SK-N-SH (cell line): Measurements from ENCODE around the gene GAP43. TPM values are rescaled to one million over a fixed set of nuclear protein-coding genes. Genes with fewer than 3 reads are reported as not detected.

Experiments used
- CTCF ChIA-PET: fragments of 300-600, 350-600 bp; formaldehyde crosslinking; extraction: SDS; loops from one replicate; lab custom pipeline; 2021; lab: Yijun Ruan, JAX
- POLR2A ChIA-PET: fragments of 350-600 bp; sonication (Branson Sonifier 250); formaldehyde crosslinking; extraction: SDS; loops from one replicate; lab custom pipeline; 2020; ENCODE audit warnings: antibody characterized with exemption, inconsistent platforms; lab: Yijun Ruan, JAX
- DNase-seq: peaks from one replicate; pipeline ENCODE4 v3.0.0; 2012
- H2AFZ ChIP-seq: fragments of 200-600 bp; sonication (generic); 2 replicates; pipeline ENCODE4 v1.8.1; 2016; ENCODE audit warnings: antibody characterized with exemption, mild to moderate bottlenecking, low read depth
- H3F3A ChIP-seq: fragments of 200-600 bp; sonication (generic); replicated peaks from 2 replicates; pipeline ENCODE3; 2016; ENCODE audit warnings: antibody characterized with exemption, mild to moderate bottlenecking; ENCODE audit not compliant: insufficient read depth
- H3K27ac ChIP-seq, 2 experiments: fragments of 200-500 bp in 1 of 2; fragments of 200-600 bp in 1 of 2; sonication (Bioruptor generic) in 1 of 2; sonication (generic), shearing (Covaris generic) in 1 of 2; 2 replicates each; pipeline versions ENCODE4 v1.5.1 to v1.6.1; 2014 to 2016; ENCODE audit warnings: low read depth in 2 of 2, inconsistent platforms in 1 of 2, low read length in 1 of 2, mild to moderate bottlenecking in 1 of 2, mixed read lengths in 1 of 2
- H3K27me3 ChIP-seq: fragments of 200-600 bp; sonication (generic), shearing (Covaris generic); 2 replicates; pipeline ENCODE4 v1.6.1; 2016; ENCODE audit warnings: mixed run types; ENCODE audit not compliant: insufficient read depth
- H3K36me3 ChIP-seq, 2 experiments: fragments of 200-500 bp in 1 of 2; fragments of 200-600 bp in 1 of 2; sonication (Bioruptor generic) in 1 of 2; sonication (generic) in 1 of 2; replicated peaks in 1 of 2; 2 replicates each; pipeline versions ENCODE3 to v1.5.1; 2014 to 2016; ENCODE audit warnings: low read length in 1 of 2, mild to moderate bottlenecking in 1 of 2; ENCODE audit not compliant: insufficient read depth in 2 of 2, control insufficient read depth in 1 of 2
- H3K4me1 ChIP-seq, 2 experiments: fragments of 200-500 bp in 1 of 2; fragments of 200-600 bp in 1 of 2; sonication (Bioruptor generic) in 1 of 2; sonication (generic), shearing (Covaris generic) in 1 of 2; 2 replicates each; pipeline versions ENCODE4 v1.5.1 to v1.6.1; 2014 to 2016; ENCODE audit warnings: low read depth in 1 of 2, low read length in 1 of 2, mixed run types in 1 of 2; ENCODE audit not compliant: insufficient read depth in 2 of 2, control insufficient read depth in 1 of 2
- H3K4me2 ChIP-seq: fragments of 200-600 bp; sonication (generic), shearing (Covaris generic); 2 replicates; pipeline ENCODE4 v1.6.1; 2017; ENCODE audit warnings: mixed run types
- H3K4me3 ChIP-seq, 2 experiments: fragments of 200-500 bp in 1 of 2; fragments of 200-600 bp in 1 of 2; sonication (Bioruptor generic) in 1 of 2; sonication (generic), shearing (Covaris generic) in 1 of 2; 2 replicates each; pipeline versions ENCODE4 v1.5.1 to v1.8.1; 2014 to 2016; ENCODE audit warnings: low read depth in 2 of 2, inconsistent platforms in 1 of 2, low read length in 1 of 2, mild to moderate bottlenecking in 1 of 2, mixed read lengths in 1 of 2, moderate library complexity in 1 of 2
- H3K79me2 ChIP-seq: fragments of 200-600 bp; sonication (generic); 2 replicates; pipeline ENCODE4 v1.8.1; 2017; ENCODE audit warnings: mild to moderate bottlenecking; ENCODE audit not compliant: insufficient read depth
- H3K9ac ChIP-seq: fragments of 200-600 bp; sonication (generic); 2 replicates; pipeline ENCODE4 v1.6.1; 2017; ENCODE audit warnings: mixed run types
- H3K9me2 ChIP-seq: fragments of 200-600 bp; sonication (generic); 2 replicates; pipeline ENCODE4 v1.6.1; 2017; ENCODE audit warnings: mixed run types
- H3K9me3 ChIP-seq: fragments of 200-600 bp; sonication (generic); 2 replicates; pipeline ENCODE4 v1.6.1; 2017; ENCODE audit warnings: mixed run types, mild to moderate bottlenecking, moderate library complexity
- H4K20me1 ChIP-seq: fragments of 200-600 bp; sonication (generic); 2 replicates; pipeline ENCODE4 v1.6.1; 2017; ENCODE audit warnings: mild to moderate bottlenecking, mixed run types; ENCODE audit not compliant: insufficient read depth
- EP300 ChIP-seq, 2 experiments: IDR thresholded peaks; 2 replicates each; pipeline versions ENCODE4 v1.4.0 to v1.6.1; 2012; ENCODE audit warnings: borderline replicate concordance in 1 of 2, low read depth in 1 of 2, low read length in 1 of 2
- EZH2phosphoT487 ChIP-seq: fragments of 200-600 bp; sonication (generic); IDR thresholded peaks from 2 replicates; pipeline ENCODE4 v1.6.1; 2017; ENCODE audit warnings: low read depth, mixed run types, mild to moderate bottlenecking, antibody characterized with exemption, moderate library complexity, borderline replicate concordance
- FOSL2 ChIP-seq: IDR thresholded peaks from 2 replicates; pipeline ENCODE4 v1.4.0; 2012; ENCODE audit warnings: low read depth, mild to moderate bottlenecking, moderate library complexity, borderline replicate concordance
- FOXJ3 ChIP-seq: sonication (generic); formaldehyde crosslinking; IDR thresholded peaks from 2 replicates; pipeline ENCODE4 v1.5.1; 2020; ENCODE audit warnings: mild to moderate bottlenecking, missing genetic modification reagents
- FOXM1 ChIP-seq: IDR thresholded peaks from 2 replicates; pipeline ENCODE4 v1.4.0; 2012; ENCODE audit warnings: low read depth, mild to moderate bottlenecking
- GABPA ChIP-seq: IDR thresholded peaks from 2 replicates; pipeline ENCODE4 v1.4.0; 2012; ENCODE audit warnings: low read depth, mild to moderate bottlenecking
- GATA2 ChIP-seq: sonication (generic); formaldehyde crosslinking; IDR thresholded peaks from 2 replicates; pipeline ENCODE4 v1.5.0; 2020; ENCODE audit warnings: mild to moderate bottlenecking, missing genetic modification reagents
- JUND ChIP-seq: IDR thresholded peaks from 2 replicates; pipeline ENCODE4 v1.4.0; 2012
- MXI1 ChIP-seq: IDR thresholded peaks from 2 replicates; pipeline ENCODE4 v1.6.1; 2012; ENCODE audit warnings: mild to moderate bottlenecking, low read depth, low read length, improper control_type of control experiment
- NRF1 ChIP-seq: IDR thresholded peaks from 2 replicates; pipeline ENCODE4 v1.6.1; 2012; ENCODE audit warnings: low read depth, mild to moderate bottlenecking, low read length
- RAD21 ChIP-seq: IDR thresholded peaks from 2 replicates; pipeline ENCODE4 v1.6.1; 2012; ENCODE audit warnings: mild to moderate bottlenecking, low read length
- RCOR1 ChIP-seq: fragments of 150-350 bp; IDR thresholded peaks from 2 replicates; pipeline ENCODE4 v1.6.1; 2017; ENCODE audit warnings: antibody characterized with exemption, low read length
- RFX5 ChIP-seq: IDR thresholded peaks from 2 replicates; pipeline ENCODE4 v1.6.1; 2012; ENCODE audit warnings: mild to moderate bottlenecking, improper control_type of control experiment, low read length
- SIN3A ChIP-seq: IDR thresholded peaks from 2 replicates; pipeline ENCODE4 v1.6.1; 2012; ENCODE audit warnings: low read depth, mild to moderate bottlenecking, low read length, moderate library complexity, borderline replicate concordance
- SMC3 ChIP-seq: IDR thresholded peaks from 2 replicates; pipeline ENCODE4 v1.6.1; 2012; ENCODE audit warnings: low read depth, low read length, improper control_type of control experiment
- YY1 ChIP-seq: IDR thresholded peaks from 2 replicates; pipeline ENCODE4 v1.4.0; 2012; ENCODE audit warnings: low read depth, mild to moderate bottlenecking
- WGBS: methylation state at CpG from one replicate; pipeline ENCODE4 v1.1.6; 2017; ENCODE audit warnings: low lambda C conversion rate; 5-methylcytosine and 5-hydroxymethylcytosine counted together
- polyA plus RNA-seq, 3 experiments: library from polyadenylated mRNA; depleted of rRNA; stranded (reverse); fragments of >200 nt; gene quantifications; 2 replicates each; pipeline ENCODE4 v1.2.3, GENCODE V29; 2012
- TF ChIP-seq, protein P1 (sequence below): fragments of 200-600 bp; sonication (generic); IDR thresholded peaks from 2 replicates; pipeline ENCODE4 v1.6.1; 2017; ENCODE audit warnings: antibody characterized with exemption, mild to moderate bottlenecking, moderate library complexity
- TF ChIP-seq, protein P2 (sequence below): IDR thresholded peaks from 2 replicates; pipeline ENCODE4 v1.4.0; 2012; ENCODE audit warnings: low read depth, borderline replicate concordance
- TF ChIP-seq, protein P3 (sequence below): fragments of 150-350 bp; IDR thresholded peaks from 2 replicates; pipeline ENCODE4 v1.6.1; 2017; ENCODE audit warnings: antibody characterized with exemption, low read length, low read depth, borderline replicate concordance
- TF ChIP-seq, protein P4 (sequence below): IDR thresholded peaks from 2 replicates; pipeline ENCODE4 v1.4.0; 2012; ENCODE audit warnings: low read depth

The GAP43 gene
- polyA plus RNA-seq, 1 of the 3 experiments (the other 2 are of a cell fraction): 14.0 TPM

DNA sequence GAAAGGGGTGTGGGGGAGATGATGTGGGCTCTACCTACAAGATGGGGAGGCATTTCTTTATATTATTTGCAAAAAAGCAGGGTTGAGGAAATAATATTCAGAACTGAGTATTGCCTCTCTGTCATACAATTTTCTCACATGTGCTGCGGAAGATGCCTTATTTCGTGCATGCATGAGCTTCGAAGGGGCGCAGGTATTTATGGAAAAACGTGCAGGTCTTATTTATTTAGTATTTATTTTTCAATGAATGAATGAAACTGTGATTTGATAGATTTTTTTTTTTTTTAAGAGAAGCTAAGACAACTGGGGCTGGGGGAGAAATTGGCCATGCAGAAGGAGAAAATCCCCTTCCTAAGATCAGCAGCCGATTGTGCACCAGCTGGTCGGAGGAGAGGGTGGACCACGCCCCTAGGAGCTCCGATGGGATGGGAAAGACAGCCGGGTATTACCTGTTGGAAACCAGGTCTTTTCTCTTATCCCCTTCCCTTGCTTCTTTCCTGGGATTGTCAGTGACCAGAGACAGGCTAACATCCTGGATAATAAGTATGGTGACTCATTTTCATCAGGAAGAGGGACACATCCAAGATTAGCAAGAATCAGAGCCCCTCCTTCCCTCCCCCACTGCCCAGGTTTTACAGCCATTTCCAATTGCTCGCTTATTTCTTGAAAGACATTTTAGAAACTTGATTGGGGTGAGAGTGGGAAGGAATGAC is 875 bp downstream of the GAP43 start:
- no peak for DNase-seq
- 4% methylated on average over 11 of the region's 11 CpGs for WGBS
- ChIA-PET CTCF (interaction anchor here (0.8 to 3.7 kb wide), 6 partner anchors 10 to 429 kb away, joined by 3 to 15 read pairs (median 6); no protein-coding TSS in a partner anchor), POLR2A (no interaction called here)
- H3K9ac ChIP-seq: no peak overlapping the region
- H4K20me1 ChIP-seq: no peaks in the 10 kb centered on the region
- H3K9me3 ChIP-seq: no peaks in the 10 kb centered on the region
- H3F3A ChIP-seq: peaks cover 9% of the 10 kb centered on the region
- no peaks in the 10 kb centered on the region for H3K9me2 ChIP-seq
- no peaks in the 10 kb centered on the region for H3K79me2 ChIP-seq
- H3K36me3 ChIP-seq: no peaks in the 10 kb centered on the region
- H3K27me3 ChIP-seq: no peaks in the 10 kb centered on the region
- TF ChIP-seq NRF1: no peak
- TF ChIP-seq FOXM1: no peak
- no peak for TF ChIP-seq EZH2phosphoT487
- TF ChIP-seq EP300 (IDR thresholded peaks at IDR 0.05; ENCODE audit: borderline replicate concordance in 1 of 2, low read depth in 1 of 2, low read length in 1 of 2): no peak
- TF ChIP-seq FOSL2: peak; percentile 15; the same call in 1 of the 2 replicates
- peak; percentile 64 for TF ChIP-seq MXI1
- TF ChIP-seq, protein P1, sequence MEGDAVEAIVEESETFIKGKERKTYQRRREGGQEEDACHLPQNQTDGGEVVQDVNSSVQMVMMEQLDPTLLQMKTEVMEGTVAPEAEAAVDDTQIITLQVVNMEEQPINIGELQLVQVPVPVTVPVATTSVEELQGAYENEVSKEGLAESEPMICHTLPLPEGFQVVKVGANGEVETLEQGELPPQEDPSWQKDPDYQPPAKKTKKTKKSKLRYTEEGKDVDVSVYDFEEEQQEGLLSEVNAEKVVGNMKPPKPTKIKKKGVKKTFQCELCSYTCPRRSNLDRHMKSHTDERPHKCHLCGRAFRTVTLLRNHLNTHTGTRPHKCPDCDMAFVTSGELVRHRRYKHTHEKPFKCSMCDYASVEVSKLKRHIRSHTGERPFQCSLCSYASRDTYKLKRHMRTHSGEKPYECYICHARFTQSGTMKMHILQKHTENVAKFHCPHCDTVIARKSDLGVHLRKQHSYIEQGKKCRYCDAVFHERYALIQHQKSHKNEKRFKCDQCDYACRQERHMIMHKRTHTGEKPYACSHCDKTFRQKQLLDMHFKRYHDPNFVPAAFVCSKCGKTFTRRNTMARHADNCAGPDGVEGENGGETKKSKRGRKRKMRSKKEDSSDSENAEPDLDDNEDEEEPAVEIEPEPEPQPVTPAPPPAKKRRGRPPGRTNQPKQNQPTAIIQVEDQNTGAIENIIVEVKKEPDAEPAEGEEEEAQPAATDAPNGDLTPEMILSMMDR: no peak
- TF ChIP-seq, protein P2, sequence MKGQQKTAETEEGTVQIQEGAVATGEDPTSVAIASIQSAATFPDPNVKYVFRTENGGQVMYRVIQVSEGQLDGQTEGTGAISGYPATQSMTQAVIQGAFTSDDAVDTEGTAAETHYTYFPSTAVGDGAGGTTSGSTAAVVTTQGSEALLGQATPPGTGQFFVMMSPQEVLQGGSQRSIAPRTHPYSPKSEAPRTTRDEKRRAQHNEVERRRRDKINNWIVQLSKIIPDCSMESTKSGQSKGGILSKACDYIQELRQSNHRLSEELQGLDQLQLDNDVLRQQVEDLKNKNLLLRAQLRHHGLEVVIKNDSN: no peak
- no peak for TF ChIP-seq JUND
- no peak for TF ChIP-seq SIN3A
- TF ChIP-seq, protein P3, sequence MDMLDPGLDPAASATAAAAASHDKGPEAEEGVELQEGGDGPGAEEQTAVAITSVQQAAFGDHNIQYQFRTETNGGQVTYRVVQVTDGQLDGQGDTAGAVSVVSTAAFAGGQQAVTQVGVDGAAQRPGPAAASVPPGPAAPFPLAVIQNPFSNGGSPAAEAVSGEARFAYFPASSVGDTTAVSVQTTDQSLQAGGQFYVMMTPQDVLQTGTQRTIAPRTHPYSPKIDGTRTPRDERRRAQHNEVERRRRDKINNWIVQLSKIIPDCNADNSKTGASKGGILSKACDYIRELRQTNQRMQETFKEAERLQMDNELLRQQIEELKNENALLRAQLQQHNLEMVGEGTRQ: no peak
- H3K4me2 ChIP-seq: peak overlapping the region; percentile 85
- peak overlapping the region in 1 of 2 experiments; percentile 56; a peak in 1 of 4 replicates for H3K27ac ChIP-seq
- H2AFZ ChIP-seq: peak overlapping the region; percentile 85
- peak overlapping the region; percentile 49 to 63 for H3K4me3 ChIP-seq
- H3K4me1 ChIP-seq: peaks cover 10 to 11% of the 10 kb centered on the region in 2 experiments; a peak in 3 of 4 replicates

DNA sequence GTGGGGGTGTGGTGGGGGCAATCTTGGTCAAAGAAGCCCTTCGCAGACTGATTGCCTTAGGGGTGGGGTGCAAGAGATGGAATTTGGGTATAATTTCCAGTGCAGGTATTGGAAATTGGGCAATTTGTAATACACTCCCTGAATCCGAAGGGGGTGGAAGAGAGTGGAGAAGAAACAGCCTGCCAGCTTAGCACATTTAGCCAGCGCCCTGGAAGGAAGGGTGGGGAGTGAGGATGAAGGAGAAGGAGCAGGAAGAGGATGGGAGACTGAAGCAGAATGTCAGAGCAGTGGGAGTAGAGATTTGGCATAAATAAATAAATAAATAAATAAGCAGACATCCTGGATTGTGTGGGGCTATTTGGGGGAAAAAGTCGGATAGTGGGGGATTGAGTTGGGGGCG is 1.6 kb downstream of the GAP43 start:
- H3K27me3 ChIP-seq: no peaks in the 10 kb centered on the region
- ChIA-PET POLR2A (no interaction called here), CTCF (interaction anchor here (0.8 to 3.7 kb wide), 4 partner anchors 69 to 430 kb away, joined by 3 to 15 read pairs (median 8); no protein-coding TSS in a partner anchor)
- peak overlapping the region; percentile 49 to 63 for H3K4me3 ChIP-seq
- H3K4me2 ChIP-seq: peak overlapping the region; percentile 85; the same call in 1 of the 2 replicates
- H3K27ac ChIP-seq: no peak overlapping the region
- DNase-seq: no peak
- peaks cover 10 to 11% of the 10 kb centered on the region in 2 experiments; a peak in 3 of 4 replicates for H3K4me1 ChIP-seq
- no peaks in the 10 kb centered on the region for H3K36me3 ChIP-seq
- peaks cover 9% of the 10 kb centered on the region for H3F3A ChIP-seq
- no peaks in the 10 kb centered on the region for H3K79me2 ChIP-seq
- 47% methylated on average over 5 of the region's 5 CpGs for WGBS
- H4K20me1 ChIP-seq: no peaks in the 10 kb centered on the region
- no peaks in the 10 kb centered on the region for H3K9me3 ChIP-seq
- H3K9ac ChIP-seq: no peak overlapping the region
- H3K9me2 ChIP-seq: no peaks in the 10 kb centered on the region
- peak overlapping the region; percentile 85; the same call in 1 of the 2 replicates for H2AFZ ChIP-seq
- TF ChIP-seq SMC3 (no peak), JUND (no peak), RAD21 (no peak), FOXJ3 (CRISPR knock-in tag) (no peak), YY1 (no peak), GATA2 (CRISPR knock-in tag) (no peak), GABPA (no peak), RFX5 (no peak), RCOR1 (no peak)
- TF ChIP-seq, protein P4, sequence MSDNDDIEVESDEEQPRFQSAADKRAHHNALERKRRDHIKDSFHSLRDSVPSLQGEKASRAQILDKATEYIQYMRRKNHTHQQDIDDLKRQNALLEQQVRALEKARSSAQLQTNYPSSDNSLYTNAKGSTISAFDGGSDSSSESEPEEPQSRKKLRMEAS: no peak
- TF ChIP-seq, protein P1: no peak
